KOPT-K1 (cell line): ENCODE measurements around the gene GAB2.
"Not testable (repeated sequence)": the region's sequence is repeated elsewhere in the genome, so short reads cannot be mapped to it uniquely, and the experiment has no call there.

Source experiments
- H3K27ac ChIP-seq: fragments of 200-600 bp; sonication (generic); 2 replicates; pipeline ENCODE4 v1.5.1; 2016; ENCODE audit warnings: antibody characterized with exemption, mild to moderate bottlenecking, low read depth, low read length; ENCODE audit not compliant: poor library complexity, severe bottlenecking
- H3K36me3 ChIP-seq: fragments of 200-600 bp; sonication (generic); 2 replicates; pipeline ENCODE4 v1.5.1; 2017; ENCODE audit warnings: antibody characterized with exemption, mild to moderate bottlenecking, low read length, moderate library complexity; ENCODE audit not compliant: insufficient read depth
- H3K9me3 ChIP-seq: fragments of 200-600 bp; sonication (generic); 2 replicates; pipeline ENCODE4 v1.5.1; 2017; ENCODE audit warnings: antibody characterized with exemption, low read length, mild to moderate bottlenecking; ENCODE audit not compliant: insufficient read depth, poor library complexity, severe bottlenecking

Gene GAB2

GRCh38 chr11:78189174-78189724 lies 228.4 kb downstream of the GAB2 start:
- no peaks in the 10 kb centered on the region for H3K36me3 ChIP-seq
- H3K27ac ChIP-seq: peak overlapping the region; percentile 66
- H3K9me3 ChIP-seq: no peaks in the 10 kb centered on the region

- no peaks in the 10 kb centered on the region for H3K9me3 ChIP-seq
- H3K27ac ChIP-seq: peak within 1 kb of the TSS; percentile 66
- no peaks in the 10 kb centered on the region for H3K36me3 ChIP-seq
Measured at GRCh38 chr11:78188286-78189173, 229.1 kb downstream of the GAB2 start, which contains the start of the genes KCTD21 and USP35. TSS of gene KCTD21 (minus strand) at chr11:78188626. CDS start at chr11:78174554, 14,072 bp downstream. TSS of gene USP35 (plus strand) at chr11:78188919. CDS start at chr11:78196246, 7,327 bp downstream.

GRCh38 chr11:78187366-78188285 lies 230.0 kb downstream of the GAB2 start:
- Histone ChIP-seq H3K36me3 (no peaks in the 10 kb centered on the region), H3K27ac (peak overlapping the region; percentile 66), H3K9me3 (no peaks in the 10 kb centered on the region)

GRCh38 chr11:78181185-78181584 lies 236.4 kb downstream of the GAB2 start:
- Histone ChIP-seq H3K36me3 (no peaks in the 10 kb centered on the region; the same call in 1 of the 2 replicates), H3K27ac (no peak overlapping the region), H3K9me3 (no peaks in the 10 kb centered on the region)

GRCh38 chr11:78180751-78181150 lies 236.9 kb downstream of the GAB2 start:
- no peaks in the 10 kb centered on the region; the same call in 1 of the 2 replicates for H3K36me3 ChIP-seq
- H3K27ac ChIP-seq: no peak overlapping the region
- no peaks in the 10 kb centered on the region for H3K9me3 ChIP-seq

GRCh38 chr11:78179459-78180071 lies 238.1 kb downstream of the GAB2 start:
- no peak overlapping the region for H3K27ac ChIP-seq
- H3K36me3 ChIP-seq: no peaks in the 10 kb centered on the region; the same call in 1 of the 2 replicates
- H3K9me3 ChIP-seq: no peaks in the 10 kb centered on the region

- no peaks in the 10 kb centered on the region for H3K9me3 ChIP-seq
- H3K27ac ChIP-seq: no peak overlapping the region
- peaks cover 10% of the 10 kb centered on the region; the same call in 1 of the 2 replicates for H3K36me3 ChIP-seq
Measured at GRCh38 chr11:78177216-78177615, 240.4 kb downstream of the GAB2 start.

GRCh38 chr11:78176605-78177141 lies 240.9 kb downstream of the GAB2 start:
- no peak overlapping the region for H3K27ac ChIP-seq
- H3K9me3 ChIP-seq: no peaks in the 10 kb centered on the region
- H3K36me3 ChIP-seq: peaks cover 10% of the 10 kb centered on the region; the same call in 1 of the 2 replicates

- not testable (repeated sequence) for H3K27ac ChIP-seq, H3K36me3 ChIP-seq, H3K9me3 ChIP-seq
Measured at GRCh38 chr11:78175862-78176261, 241.8 kb downstream of the GAB2 start.

GRCh38 chr11:78171951-78172350 lies 245.7 kb downstream of the GAB2 start:
- H3K36me3 ChIP-seq: peaks cover 10% of the 10 kb centered on the region; the same call in 1 of the 2 replicates
- H3K9me3 ChIP-seq: no peaks in the 10 kb centered on the region

GRCh38 chr11:78170874-78171549 lies 246.6 kb downstream of the GAB2 start:
- H3K36me3 ChIP-seq: peaks cover 10% of the 10 kb centered on the region; the same call in 1 of the 2 replicates
- no peaks in the 10 kb centered on the region for H3K9me3 ChIP-seq
- H3K27ac ChIP-seq: no peak overlapping the region

More at GRCh38 chr11:78171951-78172350, 245.7 kb downstream of the GAB2 start:
- no peak overlapping the region for H3K27ac ChIP-seq

GRCh38 chr11:78170413-78170812 lies 247.2 kb downstream of the GAB2 start:
- no peak overlapping the region for H3K27ac ChIP-seq
- H3K9me3 ChIP-seq: no peaks in the 10 kb centered on the region

GRCh38 chr11:78168539-78169477 lies 248.8 kb downstream of the GAB2 start:
- Histone ChIP-seq H3K9me3 (no peaks in the 10 kb centered on the region), H3K36me3 (peaks cover 8% of the 10 kb centered on the region; the same call in 1 of the 2 replicates), H3K27ac (no peak overlapping the region)

More at GRCh38 chr11:78170413-78170812, 247.2 kb downstream of the GAB2 start:
- peaks cover 10% of the 10 kb centered on the region; the same call in 1 of the 2 replicates for H3K36me3 ChIP-seq
